ENCODE measurements around the gene CTNNA1.
"Not testable (repeated sequence)": the region's sequence is repeated elsewhere in the genome, so short reads cannot be mapped to it uniquely, and the experiment has no call there.

Gene CTNNA1

GRCh38 chr5:138809391-138809790 lies 56.2 kb downstream of the CTNNA1 start:
- DNase-seq (ENCODE audit: low read depth): no peak

GRCh38 chr5:138810861-138811260 lies 57.6 kb downstream of the CTNNA1 start:
- not testable (repeated sequence) for DNase-seq (ENCODE audit: low read depth)

GRCh38 chr5:138815529-138815928 lies 62.3 kb downstream of the CTNNA1 start:
- DNase-seq (ENCODE audit: low read depth): no peak

DNA sequence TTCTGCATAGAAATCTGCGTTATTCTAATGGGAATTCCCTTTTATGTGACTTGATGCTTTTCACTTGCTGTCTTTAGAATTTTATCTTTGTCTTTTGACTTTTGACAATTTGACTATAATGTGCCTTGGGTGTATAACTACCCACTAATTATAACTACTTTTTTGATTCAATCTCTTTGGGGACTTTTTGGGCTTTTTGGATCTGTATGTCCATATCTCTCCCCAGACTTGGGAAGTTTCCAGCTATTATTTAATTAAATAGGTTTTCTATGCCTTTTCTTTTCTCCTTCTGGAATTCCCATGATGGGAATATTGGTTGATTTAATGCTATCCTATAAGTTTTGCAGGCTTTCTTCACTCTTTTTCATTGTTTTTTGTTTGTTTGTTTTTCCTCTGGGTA lies 64.0 kb downstream of the CTNNA1 start:
- DNase-seq (ENCODE audit: low read depth): no peak

DNA sequence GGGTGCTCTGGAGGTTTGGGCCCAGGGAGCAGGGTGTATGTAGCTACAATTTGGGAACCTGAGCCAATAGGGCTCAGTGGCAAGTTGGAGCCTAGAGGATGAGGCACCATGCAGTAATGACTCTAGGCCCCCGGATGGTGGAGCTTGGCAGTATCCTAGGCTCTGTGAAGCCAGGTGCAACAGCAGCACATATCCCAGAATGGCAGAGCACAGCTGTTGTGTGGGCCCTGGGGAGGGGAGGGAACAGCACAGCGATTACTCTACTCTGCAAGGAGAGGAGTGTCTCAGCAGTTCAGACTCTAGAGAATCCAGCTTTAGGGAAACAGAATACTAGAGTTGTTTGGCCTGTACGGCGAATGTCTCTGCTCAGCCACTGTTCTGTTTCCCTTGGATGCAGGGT lies 65.9 kb downstream of the CTNNA1 start:
- no peak for DNase-seq (ENCODE audit: low read depth)

- DNase-seq (ENCODE audit: low read depth): no peak
Observed at GRCh38 chr5:138820695-138821094, 67.5 kb downstream of the CTNNA1 start.

DNA sequence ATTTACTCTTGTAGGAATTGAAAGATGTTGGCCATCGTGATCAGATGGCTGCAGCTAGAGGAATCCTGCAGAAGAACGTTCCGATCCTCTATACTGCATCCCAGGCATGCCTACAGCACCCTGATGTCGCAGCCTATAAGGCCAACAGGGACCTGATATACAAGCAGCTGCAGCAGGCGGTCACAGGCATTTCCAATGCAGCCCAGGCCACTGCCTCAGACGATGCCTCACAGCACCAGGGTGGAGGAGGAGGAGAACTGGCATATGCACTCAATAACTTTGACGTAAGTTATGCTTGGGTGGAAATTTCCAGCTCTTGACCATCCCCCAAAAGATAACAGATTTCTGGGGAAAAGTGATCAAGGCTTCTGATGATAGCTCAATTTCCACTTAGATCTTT lies 71.3 kb downstream of the CTNNA1 start:
- DNase-seq (ENCODE audit: low read depth): no peak

DNA sequence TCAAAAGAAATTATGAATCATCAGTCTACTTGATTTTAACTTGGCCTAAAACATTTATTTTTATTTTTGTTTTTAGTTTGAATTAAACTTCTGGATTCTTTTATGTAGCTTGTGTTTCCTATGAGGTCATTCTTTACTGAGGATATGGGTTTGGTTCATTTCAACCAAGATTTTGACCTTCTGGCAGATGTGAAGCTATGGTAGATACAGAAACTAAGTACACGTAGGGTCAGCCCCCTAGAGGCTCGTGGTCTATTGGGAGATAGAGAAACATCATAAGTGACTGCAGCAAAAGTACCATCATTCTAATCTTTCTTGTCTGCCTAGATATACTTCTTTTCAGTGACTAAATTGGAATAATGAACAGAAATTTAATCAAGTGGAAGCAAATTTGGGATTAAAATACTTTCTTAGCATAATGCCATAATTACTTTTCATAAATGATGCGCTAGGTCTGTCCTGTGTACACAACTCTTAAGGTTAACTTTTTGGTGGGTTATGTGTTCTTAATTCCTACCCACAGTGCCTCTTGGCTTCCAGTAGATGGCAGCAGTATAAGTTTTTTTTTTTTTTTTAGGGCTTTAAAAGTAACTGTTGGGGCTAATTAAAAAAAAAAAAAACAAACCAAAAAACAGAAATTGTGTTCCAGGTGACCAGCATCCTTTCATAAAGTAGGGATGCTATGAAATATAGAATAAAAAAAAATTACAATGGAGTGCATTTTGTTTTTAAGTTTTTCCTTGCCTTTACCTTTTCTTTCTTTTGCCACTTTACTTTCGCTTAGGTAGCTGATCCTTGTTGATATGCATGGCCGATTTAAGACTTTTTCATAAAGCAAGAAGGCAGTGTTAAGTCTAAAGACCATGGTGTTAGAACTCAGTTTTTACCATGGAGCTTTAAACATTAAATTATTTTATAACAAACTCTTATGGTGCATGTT lies 72.0 kb downstream of the CTNNA1 start:
- no peak for DNase-seq (ENCODE audit: low read depth)

GRCh38 chr5:138828556-138828955 lies 75.3 kb downstream of the CTNNA1 start:
- DNase-seq (ENCODE audit: low read depth): no peak

- no peak for DNase-seq (ENCODE audit: low read depth)
Observed at GRCh38 chr5:138829341-138829740, 76.1 kb downstream of the CTNNA1 start.

- no peak for DNase-seq (ENCODE audit: low read depth)
Observed at GRCh38 chr5:138831703-138832102, 78.5 kb downstream of the CTNNA1 start.

DNA sequence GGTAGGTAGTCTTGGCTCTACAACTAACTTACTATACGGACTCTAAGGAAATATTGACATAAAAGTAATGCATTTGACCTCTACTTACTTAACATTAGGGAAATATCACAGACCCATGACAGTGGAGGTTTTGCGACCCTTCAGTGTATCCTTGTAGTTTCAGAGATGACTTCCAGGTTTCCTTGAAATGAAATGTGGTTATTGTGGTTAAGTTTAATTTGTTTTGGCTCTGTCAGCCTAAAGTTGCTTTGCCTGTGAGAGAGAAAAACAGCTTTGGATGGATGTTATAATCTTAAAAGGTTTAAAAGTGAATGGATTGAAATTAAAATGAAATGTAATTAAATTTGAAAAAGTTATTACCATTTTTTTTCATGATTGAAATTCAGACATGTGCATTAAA lies 79.0 kb downstream of the CTNNA1 start:
- DNase-seq (ENCODE audit: low read depth): no peak

GRCh38 chr5:138833080-138833479 lies 79.9 kb downstream of the CTNNA1 start:
- no peak for DNase-seq (ENCODE audit: low read depth)

DNA sequence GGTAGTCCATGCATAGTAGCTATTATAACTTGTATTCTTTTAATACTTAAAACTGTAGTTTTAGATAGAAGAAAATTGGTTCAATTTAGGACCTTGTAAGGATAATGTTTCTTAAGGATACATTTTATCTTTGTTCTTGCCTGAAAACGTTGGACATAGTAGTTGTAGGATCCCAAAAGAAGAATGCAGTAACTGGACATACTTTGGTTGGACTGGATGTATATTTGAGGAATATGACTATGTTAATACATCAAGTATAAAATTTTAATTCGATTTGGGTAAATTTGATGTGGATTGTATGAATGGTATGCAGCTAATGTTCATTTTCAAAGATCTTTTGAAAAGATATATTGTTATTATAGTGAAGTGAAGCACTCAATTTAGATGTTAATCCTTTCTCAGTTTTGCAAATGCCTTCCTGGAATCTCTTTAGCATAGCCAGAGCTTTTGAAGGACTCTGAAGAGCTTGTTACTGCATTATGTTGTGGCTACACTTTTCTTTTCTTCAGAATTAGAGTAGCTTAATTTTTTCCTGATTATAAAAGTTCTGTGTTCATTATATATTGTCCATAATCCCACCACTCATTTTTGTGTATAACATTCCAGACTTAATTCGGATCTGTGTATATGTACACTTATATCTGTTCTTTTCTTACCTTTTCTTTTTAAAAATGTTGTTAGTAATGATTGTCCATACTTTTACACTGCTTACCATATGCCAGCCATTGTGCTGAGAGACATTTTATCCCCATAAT lies 80.7 kb downstream of the CTNNA1 start:
- no peak for DNase-seq (ENCODE audit: low read depth)

- DNase-seq (ENCODE audit: low read depth): not testable (repeated sequence)
Observed at GRCh38 chr5:138834853-138835252, 81.6 kb downstream of the CTNNA1 start.

- DNase-seq (ENCODE audit: low read depth): no peak
Observed at GRCh38 chr5:138837160-138837559, 83.9 kb downstream of the CTNNA1 start.

DNA sequence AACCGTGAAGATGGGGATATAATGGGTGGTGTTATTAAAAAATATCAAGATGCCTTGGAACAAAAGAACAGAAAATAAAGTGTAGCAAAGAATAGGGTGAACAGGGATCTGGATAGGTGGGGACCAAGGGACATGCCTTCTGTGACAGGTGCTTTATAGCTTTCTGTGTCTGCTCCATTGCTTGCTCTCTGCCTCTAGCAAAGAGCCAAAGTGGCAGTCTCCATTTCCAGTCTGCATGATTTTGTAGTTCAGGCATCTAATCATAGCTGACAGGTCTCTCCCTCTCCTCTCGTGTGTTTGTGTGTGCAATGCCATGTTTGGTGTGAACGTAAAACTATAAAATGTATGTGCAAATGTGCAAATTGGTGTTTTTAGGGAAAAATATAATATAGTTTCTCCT lies 86.9 kb downstream of the CTNNA1 start:
- DNase-seq (ENCODE audit: low read depth): no peak

DNA sequence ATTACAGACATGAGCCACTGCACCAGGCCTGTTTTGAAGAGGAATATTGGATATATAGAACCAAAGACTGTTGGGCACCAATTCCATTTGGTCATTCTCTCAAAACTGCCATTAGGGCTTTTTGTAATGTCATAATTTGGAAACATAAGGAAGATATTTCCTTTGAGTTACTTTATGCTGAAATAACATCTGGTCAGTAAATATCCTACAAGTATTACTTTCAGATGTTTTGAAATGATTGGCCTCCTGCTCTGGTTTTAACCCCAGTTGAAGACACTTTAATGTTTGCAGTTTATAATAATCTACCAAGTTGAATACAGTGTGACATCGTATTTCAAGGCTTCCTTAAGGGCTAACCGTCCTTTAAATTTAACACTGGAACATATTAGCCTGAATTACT lies 88.3 kb downstream of the CTNNA1 start:
- no peak for DNase-seq (ENCODE audit: low read depth)

DNA sequence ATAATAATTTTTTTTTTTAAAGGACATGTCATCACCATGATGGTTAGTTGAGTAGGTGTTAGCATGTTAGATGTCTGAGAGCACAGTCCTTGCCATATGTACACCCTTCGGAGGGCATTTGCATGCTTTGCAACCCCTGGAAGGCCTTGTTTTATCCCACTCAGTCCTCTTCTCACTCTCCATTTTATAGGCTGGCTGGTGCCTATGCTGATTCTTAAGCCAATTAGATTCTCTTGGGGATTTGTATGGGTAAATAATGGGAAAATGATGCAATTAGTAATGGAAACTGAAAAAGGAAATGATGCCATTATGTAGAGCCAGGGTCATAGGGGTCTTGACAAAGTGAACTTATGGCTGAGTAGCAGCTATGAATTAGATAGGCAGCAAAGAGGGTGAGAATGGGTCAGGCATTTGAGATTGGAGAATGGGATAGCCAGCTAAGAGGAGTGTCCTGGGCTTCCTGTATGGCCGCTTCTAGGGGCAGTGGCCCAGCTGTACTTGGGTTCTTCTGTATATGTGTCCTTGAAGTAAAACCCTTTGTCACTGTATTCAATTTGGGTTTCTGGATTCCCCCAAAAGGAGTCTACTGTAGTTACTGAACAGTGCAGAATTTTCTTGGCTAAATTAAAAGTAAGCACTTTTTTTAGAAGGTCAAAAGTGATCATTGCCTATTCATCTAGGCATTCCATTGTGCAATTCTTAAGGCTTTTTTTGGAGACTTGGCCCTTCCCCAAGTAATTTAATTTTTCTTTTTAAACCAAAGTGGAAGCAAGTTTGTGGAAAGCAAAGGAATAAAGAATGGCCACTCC lies 90.3 kb downstream of the CTNNA1 start:
- no peak for DNase-seq (ENCODE audit: low read depth)

GRCh38 chr5:138844125-138844461 lies 90.9 kb downstream of the CTNNA1 start:
- no peak for DNase-seq (ENCODE audit: low read depth)

DNA sequence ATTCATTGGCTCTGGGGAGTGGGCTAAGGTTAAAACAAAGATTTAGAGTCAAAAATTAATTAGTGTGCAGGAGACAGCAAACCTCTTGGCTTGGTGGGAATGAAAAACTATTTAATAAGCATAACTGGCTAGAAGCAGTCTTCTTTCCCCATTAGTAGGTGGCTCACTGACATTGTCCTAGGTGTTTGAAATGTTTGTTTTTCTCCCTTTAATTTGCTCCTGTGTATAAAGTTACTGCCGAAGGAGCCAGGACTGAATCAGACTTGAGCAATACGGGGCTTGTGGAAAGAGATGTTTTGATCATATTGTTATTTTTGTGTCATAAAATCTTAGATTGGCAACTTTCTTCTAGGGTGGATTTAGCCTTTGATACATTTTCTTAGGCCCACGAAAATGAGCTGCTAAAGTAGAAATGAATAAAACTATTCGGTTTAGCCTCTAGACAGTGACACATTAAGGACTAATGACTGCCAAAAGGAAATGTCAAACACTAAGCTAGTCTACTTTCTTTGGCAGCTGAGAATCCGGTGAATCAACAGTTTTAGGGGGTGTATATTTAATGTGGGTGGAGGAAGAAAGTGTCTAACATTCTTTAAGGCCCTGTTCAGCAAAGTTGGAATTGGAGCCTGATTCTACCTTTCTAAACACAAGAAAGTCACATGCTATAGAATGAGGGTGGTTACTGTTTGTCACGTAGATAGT lies 91.7 kb downstream of the CTNNA1 start:
- no peak for DNase-seq (ENCODE audit: low read depth)

GRCh38 chr5:138849439-138849838 lies 96.2 kb downstream of the CTNNA1 start:
- DNase-seq (ENCODE audit: low read depth): no peak
